Muscle of leg (tissue), 11 donors: ENCODE results near the gene KLHDC2. TPM values are rescaled to one million over a fixed set of nuclear protein-coding genes. Genes with fewer than 3 reads are reported as not detected.

Experiments used
- DNase-seq: peaks from one replicate; pipeline ENCODE4 v3.0.0; 2013
- H3K27ac ChIP-seq: one replicate; pipeline ENCODE4 v1.5.1; 2013; ENCODE audit warnings: mild to moderate bottlenecking, low read length, control low read depth
- H3K27me3 ChIP-seq: one replicate; pipeline ENCODE4 v1.6.1; 2013; ENCODE audit warnings: low read length; ENCODE audit not compliant: control insufficient read depth, insufficient read depth
- H3K36me3 ChIP-seq: one replicate; pipeline ENCODE4 v1.6.1; 2013; ENCODE audit warnings: low read length; ENCODE audit not compliant: control insufficient read depth, insufficient read depth
- H3K4me1 ChIP-seq: one replicate; pipeline ENCODE4 v1.6.1; 2013; ENCODE audit warnings: low read length; ENCODE audit not compliant: control insufficient read depth, insufficient read depth
- H3K4me3 ChIP-seq: one replicate; pipeline ENCODE4 v1.5.1; 2013; ENCODE audit warnings: low read length, control low read depth
- H3K9me3 ChIP-seq: replicated peaks from 2 replicates; pipeline ENCODE4 v1.6.1; 2013; ENCODE audit warnings: low read depth, low read length; ENCODE audit not compliant: control insufficient read depth
- WGBS: methylation state at CpG from one replicate; pipeline ENCODE4 v1.1.5; 2013; ENCODE audit warnings: missing lambda C conversion rate; ENCODE audit not compliant: insufficient coverage; 5-methylcytosine and 5-hydroxymethylcytosine counted together
- polyA plus RNA-seq, 8 donors: library from polyadenylated mRNA; unstranded; fragments of 120-200 nt; gene quantifications; one replicate each; pipeline versions ENCODE4 v1.2.1 to v1.2.3, GENCODE V29; 2013; ENCODE audit warnings: inconsistent platforms in 1 of 8, low replicate concordance in 1 of 8; ENCODE audit not compliant: insufficient read length in 8 of 8, insufficient read depth in 1 of 8
- total RNA-seq: library from RNA; stranded (reverse); fragments of 120-200 nt; gene quantifications from one replicate; pipeline ENCODE4 v1.2.4, GENCODE V29; 2013

KLHDC2 gene
- total and polyA plus RNA-seq, 9 donors, result 64.2 to 88.7 (median 71.1) TPM

- H3K9me3 ChIP-seq, result no peaks in the 10 kb centered on the region
- no peaks in the 10 kb centered on the region for H3K27me3 ChIP-seq
- H3K36me3 ChIP-seq, result peaks cover 53% of the 10 kb centered on the region
- H3K4me1 ChIP-seq, result no peaks in the 10 kb centered on the region
- whole genome bisulfite sequencing, result no CpG with 5 or more reads among the region's 2 CpGs
- H3K27ac ChIP-seq, result no peak overlapping the region
- DNase-seq, result no peak
- no peak overlapping the region for H3K4me3 ChIP-seq
Measured at GRCh38 chr14:49828640-49829039, 60.7 kb downstream of the KLHDC2 start.

Other genes with a start within 250 kb of the KLHDC2 start
- gene RPS29, start 181.8 kb upstream of the KLHDC2 start, total RNA-seq, result 5,655 TPM
- 1,000 to 10,000 TPM; 1,855 to 3,045 (median 2,186) TPM for gene RPS29, start 181.8 kb upstream of the KLHDC2 start, polyA plus RNA-seq
- gene LRR1, start 169.2 kb upstream of the KLHDC2 start, total RNA-seq, result 8.9 TPM
- 10 to 100 TPM in 4 of 8 donors, 1 to 10 TPM in 4; 6.5 to 14.5 (median 10.1) TPM for gene LRR1, start 169.2 kb upstream of the KLHDC2 start, polyA plus RNA-seq
- 259 TPM for gene RPL36AL, start 147.5 kb upstream of the KLHDC2 start, total RNA-seq
- gene RPL36AL, start 147.5 kb upstream of the KLHDC2 start, polyA plus RNA-seq, result 100 to 1,000 TPM; 170 to 265 (median 189) TPM
- gene MGAT2, start 147.4 kb upstream of the KLHDC2 start, total RNA-seq, result 32.2 TPM
- 10 to 100 TPM; 20.3 to 31.0 (median 27.2) TPM for gene MGAT2, start 147.4 kb upstream of the KLHDC2 start, polyA plus RNA-seq
- gene DNAAF2, start 132.9 kb upstream of the KLHDC2 start, total RNA-seq, result 6.3 TPM
- gene DNAAF2, start 132.9 kb upstream of the KLHDC2 start, polyA plus RNA-seq, result 1 to 10 TPM; 7.2 to 8.8 (median 7.9) TPM
- 8.9 TPM for gene POLE2, start 79.9 kb upstream of the KLHDC2 start, total RNA-seq
- 10 to 100 TPM in 3 of 8 donors, 1 to 10 TPM in 5; 5.7 to 11.4 (median 8.9) TPM for gene POLE2, start 79.9 kb upstream of the KLHDC2 start, polyA plus RNA-seq
- 7.2 TPM for gene KLHDC1, start 75.0 kb upstream of the KLHDC2 start, total RNA-seq
- gene KLHDC1, start 75.0 kb upstream of the KLHDC2 start, polyA plus RNA-seq, result 1 to 10 TPM; 3.3 to 5.8 (median 4.8) TPM
- gene NEMF, start 84.6 kb downstream of the KLHDC2 start, total RNA-seq, result 59.4 TPM
- 10 to 100 TPM; 32.6 to 50.1 (median 46.3) TPM for gene NEMF, start 84.6 kb downstream of the KLHDC2 start, polyA plus RNA-seq
- gene ARF6, start 124.9 kb downstream of the KLHDC2 start, total RNA-seq, result 16.0 TPM
- gene ARF6, start 124.9 kb downstream of the KLHDC2 start, polyA plus RNA-seq, result 10 to 100 TPM; 29.3 to 48.9 (median 36.1) TPM